SK-N-SH (cell line): ENCODE measurements around the gene GAR1. TPM values are rescaled to one million over a fixed set of nuclear protein-coding genes. Genes with fewer than 3 reads are reported as not detected.
"Not testable (repeated sequence)": the region's sequence is repeated elsewhere in the genome, so short reads cannot be mapped to it uniquely, and the experiment has no call there.

Experiments used
- CTCF ChIA-PET: fragments of 300-600, 350-600 bp; formaldehyde crosslinking; extraction: SDS; loops from one replicate; lab custom pipeline; 2021; lab: Yijun Ruan, JAX
- POLR2A ChIA-PET: fragments of 350-600 bp; sonication (Branson Sonifier 250); formaldehyde crosslinking; extraction: SDS; loops from one replicate; lab custom pipeline; 2020; ENCODE audit warnings: antibody characterized with exemption, inconsistent platforms; lab: Yijun Ruan, JAX
- DNase-seq: peaks from one replicate; pipeline ENCODE4 v3.0.0; 2012
- H2AFZ ChIP-seq: fragments of 200-600 bp; sonication (generic); 2 replicates; pipeline ENCODE4 v1.8.1; 2016; ENCODE audit warnings: antibody characterized with exemption, mild to moderate bottlenecking, low read depth
- H3F3A ChIP-seq: fragments of 200-600 bp; sonication (generic); replicated peaks from 2 replicates; pipeline ENCODE3; 2016; ENCODE audit warnings: antibody characterized with exemption, mild to moderate bottlenecking; ENCODE audit not compliant: insufficient read depth
- H3K27ac ChIP-seq, 2 experiments: fragments of 200-500 bp in 1 of 2; fragments of 200-600 bp in 1 of 2; sonication (Bioruptor generic) in 1 of 2; sonication (generic), shearing (Covaris generic) in 1 of 2; 2 replicates each; pipeline versions ENCODE4 v1.5.1 to v1.6.1; 2014 to 2016; ENCODE audit warnings: low read depth in 2 of 2, inconsistent platforms in 1 of 2, low read length in 1 of 2, mild to moderate bottlenecking in 1 of 2, mixed read lengths in 1 of 2
- H3K27me3 ChIP-seq: fragments of 200-600 bp; sonication (generic), shearing (Covaris generic); 2 replicates; pipeline ENCODE4 v1.6.1; 2016; ENCODE audit warnings: mixed run types; ENCODE audit not compliant: insufficient read depth
- H3K36me3 ChIP-seq, 2 experiments: fragments of 200-500 bp in 1 of 2; fragments of 200-600 bp in 1 of 2; sonication (Bioruptor generic) in 1 of 2; sonication (generic) in 1 of 2; replicated peaks in 1 of 2; 2 replicates each; pipeline versions ENCODE3 to v1.5.1; 2014 to 2016; ENCODE audit warnings: low read length in 1 of 2, mild to moderate bottlenecking in 1 of 2; ENCODE audit not compliant: insufficient read depth in 2 of 2, control insufficient read depth in 1 of 2
- H3K4me1 ChIP-seq, 2 experiments: fragments of 200-500 bp in 1 of 2; fragments of 200-600 bp in 1 of 2; sonication (Bioruptor generic) in 1 of 2; sonication (generic), shearing (Covaris generic) in 1 of 2; 2 replicates each; pipeline versions ENCODE4 v1.5.1 to v1.6.1; 2014 to 2016; ENCODE audit warnings: low read depth in 1 of 2, low read length in 1 of 2, mixed run types in 1 of 2; ENCODE audit not compliant: insufficient read depth in 2 of 2, control insufficient read depth in 1 of 2
- H3K4me2 ChIP-seq: fragments of 200-600 bp; sonication (generic), shearing (Covaris generic); 2 replicates; pipeline ENCODE4 v1.6.1; 2017; ENCODE audit warnings: mixed run types
- H3K4me3 ChIP-seq, 2 experiments: fragments of 200-500 bp in 1 of 2; fragments of 200-600 bp in 1 of 2; sonication (Bioruptor generic) in 1 of 2; sonication (generic), shearing (Covaris generic) in 1 of 2; 2 replicates each; pipeline versions ENCODE4 v1.5.1 to v1.8.1; 2014 to 2016; ENCODE audit warnings: low read depth in 2 of 2, inconsistent platforms in 1 of 2, low read length in 1 of 2, mild to moderate bottlenecking in 1 of 2, mixed read lengths in 1 of 2, moderate library complexity in 1 of 2
- H3K79me2 ChIP-seq: fragments of 200-600 bp; sonication (generic); 2 replicates; pipeline ENCODE4 v1.8.1; 2017; ENCODE audit warnings: mild to moderate bottlenecking; ENCODE audit not compliant: insufficient read depth
- H3K9ac ChIP-seq: fragments of 200-600 bp; sonication (generic); 2 replicates; pipeline ENCODE4 v1.6.1; 2017; ENCODE audit warnings: mixed run types
- H3K9me2 ChIP-seq: fragments of 200-600 bp; sonication (generic); 2 replicates; pipeline ENCODE4 v1.6.1; 2017; ENCODE audit warnings: mixed run types
- H3K9me3 ChIP-seq: fragments of 200-600 bp; sonication (generic); 2 replicates; pipeline ENCODE4 v1.6.1; 2017; ENCODE audit warnings: mixed run types, mild to moderate bottlenecking, moderate library complexity
- H4K20me1 ChIP-seq: fragments of 200-600 bp; sonication (generic); 2 replicates; pipeline ENCODE4 v1.6.1; 2017; ENCODE audit warnings: mild to moderate bottlenecking, mixed run types; ENCODE audit not compliant: insufficient read depth
- CHD2 ChIP-seq: fragments of 150-350 bp; IDR thresholded peaks from 2 replicates; pipeline ENCODE4 v1.6.1; 2018; ENCODE audit warnings: low read length; ENCODE audit not compliant: partially characterized antibody
- ELF1 ChIP-seq: IDR thresholded peaks from 2 replicates; pipeline ENCODE4 v1.4.0; 2012
- EP300 ChIP-seq, 2 experiments: IDR thresholded peaks; 2 replicates each; pipeline versions ENCODE4 v1.4.0 to v1.6.1; 2012; ENCODE audit warnings: borderline replicate concordance in 1 of 2, low read depth in 1 of 2, low read length in 1 of 2
- FOXJ3 ChIP-seq: sonication (generic); formaldehyde crosslinking; IDR thresholded peaks from 2 replicates; pipeline ENCODE4 v1.5.1; 2020; ENCODE audit warnings: mild to moderate bottlenecking, missing genetic modification reagents
- FOXM1 ChIP-seq: IDR thresholded peaks from 2 replicates; pipeline ENCODE4 v1.4.0; 2012; ENCODE audit warnings: low read depth, mild to moderate bottlenecking
- GABPA ChIP-seq: IDR thresholded peaks from 2 replicates; pipeline ENCODE4 v1.4.0; 2012; ENCODE audit warnings: low read depth, mild to moderate bottlenecking
- MEF2A ChIP-seq: IDR thresholded peaks from 2 replicates; pipeline ENCODE4 v1.4.0; 2012; ENCODE audit warnings: low read depth, borderline replicate concordance
- NFIC ChIP-seq: IDR thresholded peaks from 2 replicates; pipeline ENCODE4 v1.4.0; 2012; ENCODE audit warnings: borderline replicate concordance
- NRF1 ChIP-seq: IDR thresholded peaks from 2 replicates; pipeline ENCODE4 v1.6.1; 2012; ENCODE audit warnings: low read depth, mild to moderate bottlenecking, low read length
- RCOR1 ChIP-seq: fragments of 150-350 bp; IDR thresholded peaks from 2 replicates; pipeline ENCODE4 v1.6.1; 2017; ENCODE audit warnings: antibody characterized with exemption, low read length
- REST ChIP-seq: IDR thresholded peaks from 2 replicates; pipeline ENCODE4 v1.6.1; 2012; ENCODE audit warnings: mild to moderate bottlenecking, low read depth, low read length, moderate library complexity
- SMC3 ChIP-seq: IDR thresholded peaks from 2 replicates; pipeline ENCODE4 v1.6.1; 2012; ENCODE audit warnings: low read depth, low read length, improper control_type of control experiment
- USF1 ChIP-seq: IDR thresholded peaks from 2 replicates; pipeline ENCODE4 v1.4.0; 2012; ENCODE audit warnings: low read depth, borderline replicate concordance
- USF2 ChIP-seq: fragments of 150-350 bp; IDR thresholded peaks from 2 replicates; pipeline ENCODE4 v1.6.1; 2017; ENCODE audit warnings: antibody characterized with exemption, low read length, low read depth, borderline replicate concordance
- YY1 ChIP-seq: IDR thresholded peaks from 2 replicates; pipeline ENCODE4 v1.4.0; 2012; ENCODE audit warnings: low read depth, mild to moderate bottlenecking
- WGBS: methylation state at CpG from one replicate; pipeline ENCODE4 v1.1.6; 2017; ENCODE audit warnings: low lambda C conversion rate; 5-methylcytosine and 5-hydroxymethylcytosine counted together
- polyA plus RNA-seq, 3 experiments: library from polyadenylated mRNA; depleted of rRNA; stranded (reverse); fragments of >200 nt; gene quantifications; 2 replicates each; pipeline ENCODE4 v1.2.3, GENCODE V29; 2012

Gene GAR1
- polyA plus RNA-seq, 1 of the 3 experiments (the other 2 are of a cell fraction) = 40.5 TPM

- ChIA-PET POLR2A (no interaction called here), CTCF (no interaction called here)
- H2AFZ ChIP-seq = no peak overlapping the region
- no peaks in the 10 kb centered on the region for H3F3A ChIP-seq
- no peak overlapping the region for H3K9ac ChIP-seq
- no peaks in the 10 kb centered on the region for H3K79me2 ChIP-seq
- H3K4me3 ChIP-seq = no peak overlapping the region
- H3K9me3 ChIP-seq = no peaks in the 10 kb centered on the region
- H3K36me3 ChIP-seq = no peaks in the 10 kb centered on the region
- no peaks in the 10 kb centered on the region for H3K9me2 ChIP-seq
- H3K4me2 ChIP-seq = no peak overlapping the region
- no peak overlapping the region for H3K27ac ChIP-seq
- no peak for DNase-seq
- H3K4me1 ChIP-seq = no peaks in the 10 kb centered on the region
- H3K27me3 ChIP-seq = 0 out of 2 replicates have a peak, but pooled peaks cover 5% of the 10 kb centered on the region
- TF ChIP-seq EP300 (IDR thresholded peaks at IDR 0.05; ENCODE audit: borderline replicate concordance in 1 of 2, low read depth in 1 of 2, low read length in 1 of 2) (no peak), ELF1 (no peak), RCOR1 (no peak), GABPA (no peak), FOXJ3 (CRISPR knock-in tag) (no peak), SMC3 (no peak), CHD2 (no peak), NRF1 (no peak), YY1 (no peak), NFIC (no peak), FOXM1 (no peak), USF1 (no peak), REST (no peak), USF2 (no peak), MEF2A (no peak)
- H4K20me1 ChIP-seq = no peaks in the 10 kb centered on the region
- WGBS = 71% methylated on average over 5 of the region's 5 CpGs
Observed at GRCh38 chr4:109850601-109851000, 35.0 kb downstream of the GAR1 start.

- H3K4me1 ChIP-seq, H3K9me2 ChIP-seq, H4K20me1 ChIP-seq, H3K36me3 ChIP-seq, H3F3A ChIP-seq, H3K27ac ChIP-seq, H3K9me3 ChIP-seq, H3K4me3 ChIP-seq, H3K9ac ChIP-seq, H3K79me2 ChIP-seq, H2AFZ ChIP-seq, H3K4me2 ChIP-seq, CTCF ChIA-PET, POLR2A ChIA-PET, H3K27me3 ChIP-seq, DNase-seq: not testable (repeated sequence)
- 0% methylated on average over 4 of the region's 4 CpGs for WGBS
Observed at GRCh38 chr4:109859426-109860300, 44.1 kb downstream of the GAR1 start.
